Body of pancreas (tissue), 4 donors: Measurements from ENCODE around the gene EYS.

Experiments
- CTCF ChIP-seq, 7 experiments: fragments of 450-650 bp in 4 of 7; fragments of 200-600 bp in 3 of 7; sonication (generic) in 3 of 7; IDR thresholded peaks; one replicate each; pipeline ENCODE4 v1.5.1; 2016 to 2019; ENCODE audit warnings: antibody characterized with exemption in 7 of 7
- POLR2A ChIP-seq, 3 donors: fragments of 450-650 bp; IDR thresholded peaks; one replicate each; pipeline ENCODE4 v1.6.1; 2016; ENCODE audit warnings: antibody characterized with exemption in 3 of 3, mild to moderate bottlenecking in 2 of 3

GRCh38 chr6:63856271-63856670 is 1850.8 kb downstream of the EYS start:
- TF ChIP-seq CTCF (IDR thresholded peaks at IDR 0.05) (no peak), POLR2A (IDR thresholded peaks at IDR 0.05) (no peak)
